WTC11 (cell line): ENCODE measurements around the gene IL24. TPM values are rescaled to one million over a fixed set of nuclear protein-coding genes. Genes with fewer than 3 reads are reported as not detected.
A peak's percentile ranks its signal among the peaks of the same experiment; 100 is the strongest.

ENCODE experiments used
- ATAC-seq: fragments of 200-7000 bp; cut with Tn5 transposase; 2 replicates; pipeline ENCODE4 v1.10.0; 2021; ENCODE audit warnings: mild to moderate bottlenecking, moderate library complexity
- CTCF ChIA-PET: fragments of 300-600 bp; sonication (Branson Sonifier 250); formaldehyde crosslinking; loops from one replicate; lab custom pipeline; 2021; ENCODE audit warnings: antibody characterized with exemption; lab: Charles Lee
- POLR2A ChIA-PET: fragments of 350-600 bp; sonication (Branson Sonifier 250); formaldehyde crosslinking; loops from one replicate; lab custom pipeline; 2021; ENCODE audit warnings: antibody characterized with exemption; lab: Charles Lee
- DNase-seq: peaks from one replicate; pipeline ENCODE4 v3.0.0; 2021; ENCODE audit warnings: low spot score
- H3K27ac Mint-ChIP-seq: 2 replicates; pipeline ENCODE4 v1.8.0; 2021; ENCODE audit warnings: mixed read lengths
- H3K27me3 Mint-ChIP-seq: 2 replicates; pipeline ENCODE4 v1.8.0; 2021; ENCODE audit warnings: low read depth, mild to moderate bottlenecking, moderate library complexity, mixed read lengths
- H3K36me3 Mint-ChIP-seq: 2 replicates; pipeline ENCODE4 v1.8.0; 2021; ENCODE audit warnings: mixed read lengths
- H3K4me1 Mint-ChIP-seq: 2 replicates; pipeline ENCODE4 v1.8.0; 2022; ENCODE audit warnings: mixed read lengths
- H3K4me3 Mint-ChIP-seq: 2 replicates; pipeline ENCODE4 v1.8.0; 2021; ENCODE audit warnings: mild to moderate bottlenecking, moderate library complexity, mixed read lengths
- H3K9me3 Mint-ChIP-seq: 2 replicates; pipeline ENCODE4 v1.8.0; 2021; ENCODE audit warnings: mixed read lengths
- FOXK1 ChIP-seq: sonication (generic); formaldehyde crosslinking; IDR thresholded peaks from 2 replicates; pipeline ENCODE4 v1.8.0; 2022; ENCODE audit warnings: mild to moderate bottlenecking, moderate library complexity, missing genetic modification reagents
- GTF2I ChIP-seq: fragments of 250-450 bp; sonication (Bioruptor Pico); conservative IDR thresholded peaks from 2 replicates; pipeline ENCODE4 v1.4.0; 2021; ENCODE audit warnings: mild to moderate bottlenecking
- NFE2L1 ChIP-seq: sonication (generic); formaldehyde crosslinking; IDR thresholded peaks from 2 replicates; pipeline ENCODE4 v1.8.1; 2023; ENCODE audit warnings: missing genetic modification reagents
- PRDM15 ChIP-seq: sonication (generic); formaldehyde crosslinking; IDR thresholded peaks from 2 replicates; pipeline ENCODE4 v1.8.0; 2022; ENCODE audit warnings: missing genetic modification reagents
- PREB ChIP-seq: sonication (generic); formaldehyde crosslinking; IDR thresholded peaks from 2 replicates; pipeline ENCODE4 v1.8.1; 2022; ENCODE audit warnings: mild to moderate bottlenecking, missing genetic modification reagents, moderate library complexity, borderline replicate concordance
- ZMAT4 ChIP-seq: fragments of 250-450 bp; sonication (Bioruptor Pico); IDR thresholded peaks from 2 replicates; pipeline ENCODE4 v1.9.0; 2021; ENCODE audit warnings: mild to moderate bottlenecking
- ZNF121 ChIP-seq: sonication (generic); formaldehyde crosslinking; IDR thresholded peaks from 2 replicates; pipeline ENCODE4 v1.8.0; 2023; ENCODE audit warnings: missing genetic modification reagents
- ZNF232 ChIP-seq: sonication (generic); formaldehyde crosslinking; IDR thresholded peaks from 2 replicates; pipeline ENCODE4 v1.8.0; 2022; ENCODE audit warnings: mild to moderate bottlenecking, missing genetic modification reagents
- total RNA-seq: library from RNA; stranded (reverse); gene quantifications from 3 replicates; pipeline ENCODE4 v1.2.3, GENCODE V29; 2021
- TF ChIP-seq, protein P1 (sequence below): sonication (generic); formaldehyde crosslinking; IDR thresholded peaks from 2 replicates; pipeline ENCODE4 v1.8.1; 2023; ENCODE audit warnings: mild to moderate bottlenecking, missing genetic modification reagents, moderate library complexity
- TF ChIP-seq, protein P2 (sequence below): fragments of 250-450 bp; sonication (Bioruptor Pico); IDR thresholded peaks from 2 replicates; pipeline ENCODE4 v2.1.2; 2022; ENCODE audit warnings: mild to moderate bottlenecking, moderate library complexity
- TF ChIP-seq, protein P3 (sequence below): sonication (generic); formaldehyde crosslinking; IDR thresholded peaks from 2 replicates; pipeline ENCODE4 v1.8.1; 2023; ENCODE audit warnings: mild to moderate bottlenecking, missing genetic modification reagents, borderline replicate concordance
- TF ChIP-seq, protein P4 (sequence below): sonication (generic); formaldehyde crosslinking; IDR thresholded peaks from 2 replicates; pipeline ENCODE4 v1.8.1; 2022; ENCODE audit warnings: low read depth, missing genetic modification reagents, borderline replicate concordance
- TF ChIP-seq, protein P5 (sequence below): sonication (generic); formaldehyde crosslinking; conservative IDR thresholded peaks from 2 replicates; pipeline ENCODE4 v1.8.1; 2023; ENCODE audit warnings: mild to moderate bottlenecking, low read depth, missing genetic modification reagents, moderate library complexity

IL24 gene
- total RNA-seq, 1 experiment from 2014 or later = not detected

DNA sequence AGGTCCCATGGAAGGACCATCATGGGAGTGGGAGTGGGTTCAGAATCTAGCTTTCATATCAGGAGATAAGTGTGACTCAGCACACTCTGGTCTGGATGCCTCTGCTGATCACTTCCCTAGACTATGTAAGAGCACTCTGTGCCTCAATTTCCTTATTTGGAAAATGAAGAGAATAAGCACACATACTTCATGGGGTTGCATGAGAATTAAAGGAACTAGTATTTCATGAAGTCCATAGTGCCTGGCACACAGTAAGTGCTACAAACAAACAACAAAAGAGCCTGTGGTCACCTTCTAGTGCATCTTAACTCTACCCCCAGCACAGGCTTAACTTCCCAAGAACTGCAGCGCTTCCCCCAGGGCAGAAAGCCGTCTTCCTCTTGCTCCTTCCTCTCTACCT lies 41.4 kb upstream of the IL24 start (continued):
- TF ChIP-seq PRDM15 (CRISPR knock-in tag) (no peak), FOXK1 (CRISPR knock-in tag) (no peak)

GRCh38 chr1:206856674-206857464 lies 40.4 kb upstream of the IL24 start:
- Mint-ChIP-seq H3K27ac (no peak overlapping the region), H3K4me1 (peaks cover 2% of the 10 kb centered on the region; the same call in 1 of the 2 replicates), H3K9me3 (peaks cover 25% of the 10 kb centered on the region)
- peak; percentile 81 for ATAC-seq
- POLR2A ChIA-PET = no interaction called here
- CTCF ChIA-PET = interaction anchor here (1.0 to 3.3 kb wide), 7 partner anchors 9 to 126 kb away, joined by 3 to 13 read pairs (median 3); partner anchors contain the start of gene IL20
- TF ChIP-seq ZNF121 (CRISPR knock-in tag) (peak; percentile 99), NFE2L1 (no peak), ZMAT4 (no peak), ZNF232 (CRISPR knock-in tag) (no peak), PREB (CRISPR knock-in tag) (no peak), GTF2I (CRISPR knock-in tag) (0 out of 2 replicates have a peak, but pooled peaks have one; percentile 49)
- TF ChIP-seq, protein P1, sequence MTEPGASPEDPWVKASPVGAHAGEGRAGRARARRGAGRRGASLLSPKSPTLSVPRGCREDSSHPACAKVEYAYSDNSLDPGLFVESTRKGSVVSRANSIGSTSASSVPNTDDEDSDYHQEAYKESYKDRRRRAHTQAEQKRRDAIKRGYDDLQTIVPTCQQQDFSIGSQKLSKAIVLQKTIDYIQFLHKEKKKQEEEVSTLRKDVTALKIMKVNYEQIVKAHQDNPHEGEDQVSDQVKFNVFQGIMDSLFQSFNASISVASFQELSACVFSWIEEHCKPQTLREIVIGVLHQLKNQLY (CRISPR knock-in tag) = no peak
- TF ChIP-seq, protein P2, sequence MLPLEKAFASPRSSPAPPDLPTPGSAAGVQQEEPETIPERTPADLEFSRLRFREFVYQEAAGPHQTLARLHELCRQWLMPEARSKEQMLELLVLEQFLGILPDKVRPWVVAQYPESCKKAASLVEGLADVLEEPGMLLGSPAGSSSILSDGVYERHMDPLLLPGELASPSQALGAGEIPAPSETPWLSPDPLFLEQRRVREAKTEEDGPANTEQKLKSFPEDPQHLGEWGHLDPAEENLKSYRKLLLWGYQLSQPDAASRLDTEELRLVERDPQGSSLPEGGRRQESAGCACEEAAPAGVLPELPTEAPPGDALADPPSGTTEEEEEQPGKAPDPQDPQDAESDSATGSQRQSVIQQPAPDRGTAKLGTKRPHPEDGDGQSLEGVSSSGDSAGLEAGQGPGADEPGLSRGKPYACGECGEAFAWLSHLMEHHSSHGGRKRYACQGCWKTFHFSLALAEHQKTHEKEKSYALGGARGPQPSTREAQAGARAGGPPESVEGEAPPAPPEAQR (CRISPR knock-in tag) = no peak
- TF ChIP-seq, protein P3, sequence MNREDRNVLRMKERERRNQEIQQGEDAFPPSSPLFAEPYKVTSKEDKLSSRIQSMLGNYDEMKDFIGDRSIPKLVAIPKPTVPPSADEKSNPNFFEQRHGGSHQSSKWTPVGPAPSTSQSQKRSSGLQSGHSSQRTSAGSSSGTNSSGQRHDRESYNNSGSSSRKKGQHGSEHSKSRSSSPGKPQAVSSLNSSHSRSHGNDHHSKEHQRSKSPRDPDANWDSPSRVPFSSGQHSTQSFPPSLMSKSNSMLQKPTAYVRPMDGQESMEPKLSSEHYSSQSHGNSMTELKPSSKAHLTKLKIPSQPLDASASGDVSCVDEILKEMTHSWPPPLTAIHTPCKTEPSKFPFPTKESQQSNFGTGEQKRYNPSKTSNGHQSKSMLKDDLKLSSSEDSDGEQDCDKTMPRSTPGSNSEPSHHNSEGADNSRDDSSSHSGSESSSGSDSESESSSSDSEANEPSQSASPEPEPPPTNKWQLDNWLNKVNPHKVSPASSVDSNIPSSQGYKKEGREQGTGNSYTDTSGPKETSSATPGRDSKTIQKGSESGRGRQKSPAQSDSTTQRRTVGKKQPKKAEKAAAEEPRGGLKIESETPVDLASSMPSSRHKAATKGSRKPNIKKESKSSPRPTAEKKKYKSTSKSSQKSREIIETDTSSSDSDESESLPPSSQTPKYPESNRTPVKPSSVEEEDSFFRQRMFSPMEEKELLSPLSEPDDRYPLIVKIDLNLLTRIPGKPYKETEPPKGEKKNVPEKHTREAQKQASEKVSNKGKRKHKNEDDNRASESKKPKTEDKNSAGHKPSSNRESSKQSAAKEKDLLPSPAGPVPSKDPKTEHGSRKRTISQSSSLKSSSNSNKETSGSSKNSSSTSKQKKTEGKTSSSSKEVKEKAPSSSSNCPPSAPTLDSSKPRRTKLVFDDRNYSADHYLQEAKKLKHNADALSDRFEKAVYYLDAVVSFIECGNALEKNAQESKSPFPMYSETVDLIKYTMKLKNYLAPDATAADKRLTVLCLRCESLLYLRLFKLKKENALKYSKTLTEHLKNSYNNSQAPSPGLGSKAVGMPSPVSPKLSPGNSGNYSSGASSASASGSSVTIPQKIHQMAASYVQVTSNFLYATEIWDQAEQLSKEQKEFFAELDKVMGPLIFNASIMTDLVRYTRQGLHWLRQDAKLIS (CRISPR knock-in tag) = no peak
- TF ChIP-seq, protein P4, sequence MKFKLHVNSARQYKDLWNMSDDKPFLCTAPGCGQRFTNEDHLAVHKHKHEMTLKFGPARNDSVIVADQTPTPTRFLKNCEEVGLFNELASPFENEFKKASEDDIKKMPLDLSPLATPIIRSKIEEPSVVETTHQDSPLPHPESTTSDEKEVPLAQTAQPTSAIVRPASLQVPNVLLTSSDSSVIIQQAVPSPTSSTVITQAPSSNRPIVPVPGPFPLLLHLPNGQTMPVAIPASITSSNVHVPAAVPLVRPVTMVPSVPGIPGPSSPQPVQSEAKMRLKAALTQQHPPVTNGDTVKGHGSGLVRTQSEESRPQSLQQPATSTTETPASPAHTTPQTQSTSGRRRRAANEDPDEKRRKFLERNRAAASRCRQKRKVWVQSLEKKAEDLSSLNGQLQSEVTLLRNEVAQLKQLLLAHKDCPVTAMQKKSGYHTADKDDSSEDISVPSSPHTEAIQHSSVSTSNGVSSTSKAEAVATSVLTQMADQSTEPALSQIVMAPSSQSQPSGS (CRISPR knock-in tag) = no peak
- TF ChIP-seq, protein P5, sequence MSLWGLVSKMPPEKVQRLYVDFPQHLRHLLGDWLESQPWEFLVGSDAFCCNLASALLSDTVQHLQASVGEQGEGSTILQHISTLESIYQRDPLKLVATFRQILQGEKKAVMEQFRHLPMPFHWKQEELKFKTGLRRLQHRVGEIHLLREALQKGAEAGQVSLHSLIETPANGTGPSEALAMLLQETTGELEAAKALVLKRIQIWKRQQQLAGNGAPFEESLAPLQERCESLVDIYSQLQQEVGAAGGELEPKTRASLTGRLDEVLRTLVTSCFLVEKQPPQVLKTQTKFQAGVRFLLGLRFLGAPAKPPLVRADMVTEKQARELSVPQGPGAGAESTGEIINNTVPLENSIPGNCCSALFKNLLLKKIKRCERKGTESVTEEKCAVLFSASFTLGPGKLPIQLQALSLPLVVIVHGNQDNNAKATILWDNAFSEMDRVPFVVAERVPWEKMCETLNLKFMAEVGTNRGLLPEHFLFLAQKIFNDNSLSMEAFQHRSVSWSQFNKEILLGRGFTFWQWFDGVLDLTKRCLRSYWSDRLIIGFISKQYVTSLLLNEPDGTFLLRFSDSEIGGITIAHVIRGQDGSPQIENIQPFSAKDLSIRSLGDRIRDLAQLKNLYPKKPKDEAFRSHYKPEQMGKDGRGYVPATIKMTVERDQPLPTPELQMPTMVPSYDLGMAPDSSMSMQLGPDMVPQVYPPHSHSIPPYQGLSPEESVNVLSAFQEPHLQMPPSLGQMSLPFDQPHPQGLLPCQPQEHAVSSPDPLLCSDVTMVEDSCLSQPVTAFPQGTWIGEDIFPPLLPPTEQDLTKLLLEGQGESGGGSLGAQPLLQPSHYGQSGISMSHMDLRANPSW = no peak
- TF ChIP-seq, all 79 proteins: peak for 2
- no peak for DNase-seq
- H3K36me3 Mint-ChIP-seq = no peaks in the 10 kb centered on the region
- H3K27me3 Mint-ChIP-seq = peaks cover 14% of the 10 kb centered on the region
- no peak overlapping the region for H3K4me3 Mint-ChIP-seq
